Measurements from ENCODE around the gene SLC11A1.
A peak's percentile ranks its signal among the peaks of the same experiment; 100 is the strongest.

SLC11A1 gene

DNA sequence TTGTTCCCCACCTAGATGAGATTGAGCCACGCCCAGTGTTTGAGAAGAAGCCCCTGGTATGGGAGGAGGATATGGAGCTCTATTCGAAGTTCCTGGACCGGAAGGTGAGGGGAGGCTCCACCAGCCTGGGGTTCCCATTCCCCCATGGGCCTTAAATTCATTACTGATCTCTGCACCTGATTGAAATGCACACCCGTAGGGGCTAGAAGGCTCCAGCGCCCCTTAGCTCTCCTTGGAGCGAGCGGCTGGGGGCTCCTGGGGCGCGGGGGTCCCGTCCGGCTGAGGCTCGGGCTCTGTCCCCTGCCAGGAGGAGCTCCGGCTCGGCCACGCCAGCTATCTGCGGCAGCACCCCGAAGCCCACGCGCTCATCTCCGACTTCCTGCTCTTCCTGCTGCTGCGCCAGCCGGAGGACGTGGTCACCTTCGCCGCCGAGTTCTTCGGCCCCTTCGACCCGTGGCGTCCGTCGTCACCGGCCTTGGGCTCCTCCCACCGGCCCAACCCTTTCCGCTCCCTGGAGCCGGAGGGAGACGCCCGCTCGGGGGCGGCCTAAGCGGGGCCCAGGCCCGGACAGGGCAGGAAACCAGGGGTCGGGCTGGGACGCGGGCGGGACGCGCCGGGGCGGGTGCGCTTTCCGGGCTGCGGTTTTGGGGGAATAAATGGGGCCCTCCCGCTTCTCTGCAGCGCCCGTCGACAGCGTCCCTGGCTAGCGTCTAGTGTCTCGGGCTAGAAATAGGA lies 14.5 kb upstream of the SLC11A1 start:
- DNase-seq = peak; percentile 52 to 63

DNA sequence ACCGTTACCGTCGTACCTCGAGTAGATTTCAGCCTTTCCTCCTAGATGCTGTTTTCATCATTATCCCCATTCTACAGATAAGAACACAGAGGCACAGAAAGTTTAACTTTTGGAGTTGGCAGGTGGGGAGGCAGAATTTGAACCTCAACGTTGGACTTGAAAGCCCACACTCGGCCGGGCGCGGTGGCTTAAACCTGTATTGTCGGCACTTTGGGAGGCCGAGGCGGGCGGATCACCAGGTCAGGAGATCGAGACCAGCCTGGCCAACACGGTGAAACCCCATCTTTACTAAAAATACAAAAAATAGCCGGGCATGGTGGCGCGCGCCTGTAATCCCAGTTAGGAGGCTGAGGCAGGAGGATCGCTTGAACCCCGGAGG lies 13.9 kb upstream of the SLC11A1 start:
- no peak for DNase-seq

DNA sequence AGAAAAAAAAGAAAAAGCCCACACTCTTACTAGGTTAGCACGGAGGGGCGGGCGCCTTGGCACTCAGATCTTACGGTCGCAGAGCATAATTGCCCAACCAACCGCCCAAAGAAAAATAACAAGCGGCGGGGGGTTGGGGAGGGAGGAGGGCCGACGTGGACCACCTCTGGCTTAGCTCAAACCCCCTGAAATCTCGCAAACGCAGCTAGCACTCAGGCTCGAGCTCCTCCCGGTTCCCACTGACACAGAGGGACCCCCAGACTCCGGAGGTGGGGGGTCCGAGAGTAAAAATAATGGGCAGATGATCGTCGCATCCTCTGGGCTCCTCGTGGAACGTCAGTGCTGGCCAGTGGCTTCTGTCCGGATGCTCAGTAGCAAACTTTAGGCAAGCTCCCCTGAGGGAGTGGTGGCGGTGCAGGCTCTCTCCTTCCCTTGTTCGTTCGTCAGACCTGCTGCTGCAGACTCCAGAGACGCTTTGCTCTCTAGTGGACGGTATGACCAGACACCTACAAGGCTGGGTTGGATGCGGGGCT lies 13.4 kb upstream of the SLC11A1 start:
- no peak for DNase-seq

DNA sequence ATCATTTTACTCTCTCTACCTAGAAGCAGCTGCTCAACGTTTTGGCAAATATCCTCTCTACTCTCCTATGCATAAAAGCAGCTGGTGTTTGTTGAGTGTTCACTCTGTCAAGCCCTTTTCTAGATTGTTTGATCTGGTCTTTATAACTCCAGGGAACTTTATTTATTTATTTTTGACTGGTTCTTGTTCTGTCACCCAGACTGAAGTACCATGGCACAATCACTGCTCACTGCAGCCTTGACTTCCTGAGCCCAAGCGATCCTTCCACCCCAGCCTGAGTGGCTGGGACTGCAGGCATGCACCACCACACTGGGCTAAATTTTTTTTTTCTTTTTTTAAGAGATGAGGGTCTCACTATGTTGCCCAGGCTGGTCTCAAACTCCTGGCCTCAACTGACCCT lies 12.7 kb upstream of the SLC11A1 start:
- no peak for DNase-seq

DNA sequence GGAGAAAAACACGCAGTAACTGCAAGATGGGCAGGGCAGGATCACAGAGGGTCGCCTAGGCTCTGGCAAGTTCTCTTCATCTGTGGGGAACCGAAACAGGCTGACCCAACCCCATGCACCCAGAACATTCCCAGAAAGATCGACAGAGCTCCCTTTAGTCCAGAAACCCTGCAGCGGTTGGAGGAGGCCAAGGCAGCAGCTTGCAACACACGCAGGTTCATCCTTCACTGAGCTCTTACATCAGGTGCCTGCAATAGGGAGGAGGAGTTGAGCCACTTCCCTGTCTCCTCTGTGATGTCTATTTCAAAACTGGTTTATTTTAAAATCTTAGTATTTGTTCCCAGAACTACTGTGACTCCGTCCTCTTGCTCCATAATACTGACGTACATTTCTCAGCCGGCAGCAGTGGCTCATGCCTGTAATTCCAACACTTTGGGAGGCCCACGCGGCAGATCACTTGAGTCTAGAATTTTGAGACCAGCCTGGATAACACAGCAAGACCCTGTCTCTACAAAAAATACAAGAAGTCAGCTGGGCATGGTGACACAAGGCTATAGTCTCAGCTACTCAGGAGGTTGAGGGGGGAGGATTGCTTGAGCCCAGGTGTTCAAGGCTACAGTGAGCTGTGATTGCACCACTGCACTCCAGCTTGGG lies 11.5 kb upstream of the SLC11A1 start:
- no peak for DNase-seq

DNA sequence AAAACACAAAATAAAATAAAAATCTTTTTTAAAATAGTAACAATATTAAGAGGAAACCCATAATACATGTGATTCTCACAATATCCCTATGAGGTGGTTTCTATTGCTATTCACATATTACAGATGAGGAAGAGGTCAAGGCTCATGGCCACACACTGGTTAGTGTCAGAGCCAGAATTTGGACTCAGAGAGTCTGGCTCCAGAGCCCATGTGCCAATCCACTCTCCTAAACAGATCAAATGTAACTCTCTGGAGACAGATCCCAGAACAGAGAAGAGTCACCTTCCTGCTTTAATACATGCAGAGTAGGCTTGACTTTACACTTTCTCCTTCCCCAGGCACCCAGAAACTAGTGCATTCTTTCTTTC lies 10.1 kb upstream of the SLC11A1 start:
- no peak for DNase-seq

DNA sequence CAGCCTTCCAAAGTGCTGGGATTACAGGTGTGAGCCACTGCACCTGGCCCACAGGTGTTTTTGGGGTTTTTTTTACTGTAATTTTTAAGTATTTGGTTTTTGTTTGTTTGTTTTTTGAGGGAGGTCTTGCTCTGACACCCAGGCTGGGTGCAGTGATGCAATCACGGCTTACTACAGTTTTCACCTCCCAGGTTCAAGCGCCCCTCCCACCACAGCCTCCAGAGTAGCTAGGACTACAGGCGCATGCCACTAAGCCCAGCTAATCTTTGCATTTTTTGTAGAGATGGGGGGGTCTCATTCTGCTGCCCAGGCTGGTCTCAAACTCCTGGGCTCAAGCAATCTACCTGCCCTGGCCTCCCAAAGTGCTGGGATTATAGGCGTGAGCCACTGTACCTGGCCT lies 7.3 kb upstream of the SLC11A1 start:
- no peak for DNase-seq

DNA sequence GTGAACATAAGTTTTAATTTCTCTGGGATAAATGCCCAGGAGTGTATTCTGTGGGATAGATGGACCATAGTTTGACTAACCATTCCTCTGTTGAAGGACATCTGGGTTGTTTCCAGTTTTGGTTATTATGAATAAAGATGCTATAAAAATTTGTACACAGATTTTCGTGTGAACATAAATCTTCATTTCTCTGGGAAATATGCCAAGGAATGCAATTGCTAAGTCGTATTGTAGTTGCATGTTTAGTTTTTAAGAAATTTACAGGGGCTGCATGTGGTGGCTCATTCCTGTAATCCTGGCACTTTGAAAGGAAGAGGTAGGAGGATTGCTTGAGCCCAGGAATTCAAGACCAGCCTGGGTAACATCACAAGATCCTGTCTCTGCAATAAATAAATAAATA lies 6.9 kb upstream of the SLC11A1 start:
- DNase-seq = no peak

DNA sequence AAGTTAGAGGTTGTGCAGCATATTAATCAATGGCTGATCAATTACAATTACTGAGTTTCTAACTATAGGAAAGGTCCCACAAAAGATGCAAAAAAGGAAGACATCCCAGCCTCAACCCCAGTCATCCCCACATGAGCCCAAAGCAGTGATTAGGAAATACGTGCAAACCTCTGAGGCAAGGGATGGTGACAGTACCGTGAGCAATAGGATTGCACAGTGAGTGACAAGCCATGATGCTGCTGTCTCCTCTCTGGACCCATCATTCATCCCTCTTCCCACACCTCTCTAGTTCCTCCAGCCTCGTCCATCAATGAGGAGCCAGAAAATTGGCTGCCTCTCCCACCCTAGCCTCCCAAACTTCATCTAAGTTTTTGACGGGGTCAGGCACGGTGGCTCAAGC lies 4.0 kb upstream of the SLC11A1 start:
- DNase-seq = no peak

DNA sequence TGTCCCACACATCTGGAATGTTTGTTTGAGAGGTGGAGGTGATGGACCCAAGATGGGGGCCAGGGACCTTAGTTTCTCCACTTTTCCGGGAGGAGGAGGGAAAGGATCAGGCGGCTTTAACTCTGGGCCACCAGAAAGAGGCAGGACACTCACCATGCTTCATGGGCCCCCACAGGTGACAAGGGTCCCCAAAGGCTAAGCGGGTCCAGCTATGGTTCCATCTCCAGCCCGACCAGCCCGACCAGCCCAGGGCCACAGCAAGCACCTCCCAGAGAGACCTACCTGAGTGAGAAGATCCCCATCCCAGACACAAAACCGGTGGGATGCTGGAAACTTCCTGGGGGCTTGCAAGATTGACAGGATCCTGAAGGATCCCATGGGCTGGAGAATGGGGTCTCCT lies 712 bp downstream of the SLC11A1 start:
- DNase-seq = no peak

DNA sequence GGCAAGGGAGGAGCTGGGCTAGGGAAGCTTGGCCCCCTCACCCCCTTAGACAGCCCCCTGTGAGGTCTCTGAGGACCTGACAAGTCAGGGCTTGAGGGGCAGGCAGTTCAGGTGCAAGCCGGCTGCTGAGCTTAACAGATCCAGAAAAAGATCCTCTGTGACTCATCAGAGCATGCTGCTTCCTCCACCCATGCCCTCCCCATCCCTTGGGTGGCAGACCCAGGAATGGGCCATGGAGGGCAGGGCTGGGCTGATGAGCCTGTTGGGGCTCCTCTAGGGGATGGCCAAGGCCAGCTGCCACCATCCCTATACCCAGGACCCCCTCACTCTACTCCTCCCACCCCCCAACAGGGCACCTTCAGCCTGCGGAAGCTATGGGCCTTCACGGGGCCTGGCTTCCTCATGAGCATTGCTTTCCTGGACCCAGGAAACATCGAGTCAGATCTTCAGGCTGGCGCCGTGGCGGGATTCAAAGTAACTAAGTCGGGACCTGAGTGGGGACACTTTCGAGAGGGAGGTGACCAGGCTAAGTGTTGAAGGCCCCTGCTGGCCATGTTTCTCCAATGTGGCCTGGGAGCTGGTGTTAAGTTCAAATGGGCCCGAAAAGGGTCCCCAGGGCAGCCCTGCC lies 1.9 kb downstream of the SLC11A1 start:
- no peak for DNase-seq

DNA sequence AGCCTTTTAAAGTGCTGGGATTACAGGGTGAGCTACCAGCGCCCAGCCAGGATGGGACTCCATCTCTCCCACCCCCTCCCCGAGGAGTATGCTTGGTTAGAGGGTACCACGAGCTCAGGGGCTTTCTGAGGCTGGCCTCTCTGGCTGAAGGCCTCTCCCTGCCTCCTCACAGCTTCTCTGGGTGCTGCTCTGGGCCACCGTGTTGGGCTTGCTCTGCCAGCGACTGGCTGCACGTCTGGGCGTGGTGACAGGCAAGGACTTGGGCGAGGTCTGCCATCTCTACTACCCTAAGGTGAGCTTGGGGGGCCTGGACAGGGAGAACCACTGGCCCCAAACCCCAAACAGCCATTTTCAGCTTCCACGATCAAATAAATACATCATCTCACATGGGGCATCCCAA lies 2.9 kb downstream of the SLC11A1 start:
- no peak for DNase-seq

DNA sequence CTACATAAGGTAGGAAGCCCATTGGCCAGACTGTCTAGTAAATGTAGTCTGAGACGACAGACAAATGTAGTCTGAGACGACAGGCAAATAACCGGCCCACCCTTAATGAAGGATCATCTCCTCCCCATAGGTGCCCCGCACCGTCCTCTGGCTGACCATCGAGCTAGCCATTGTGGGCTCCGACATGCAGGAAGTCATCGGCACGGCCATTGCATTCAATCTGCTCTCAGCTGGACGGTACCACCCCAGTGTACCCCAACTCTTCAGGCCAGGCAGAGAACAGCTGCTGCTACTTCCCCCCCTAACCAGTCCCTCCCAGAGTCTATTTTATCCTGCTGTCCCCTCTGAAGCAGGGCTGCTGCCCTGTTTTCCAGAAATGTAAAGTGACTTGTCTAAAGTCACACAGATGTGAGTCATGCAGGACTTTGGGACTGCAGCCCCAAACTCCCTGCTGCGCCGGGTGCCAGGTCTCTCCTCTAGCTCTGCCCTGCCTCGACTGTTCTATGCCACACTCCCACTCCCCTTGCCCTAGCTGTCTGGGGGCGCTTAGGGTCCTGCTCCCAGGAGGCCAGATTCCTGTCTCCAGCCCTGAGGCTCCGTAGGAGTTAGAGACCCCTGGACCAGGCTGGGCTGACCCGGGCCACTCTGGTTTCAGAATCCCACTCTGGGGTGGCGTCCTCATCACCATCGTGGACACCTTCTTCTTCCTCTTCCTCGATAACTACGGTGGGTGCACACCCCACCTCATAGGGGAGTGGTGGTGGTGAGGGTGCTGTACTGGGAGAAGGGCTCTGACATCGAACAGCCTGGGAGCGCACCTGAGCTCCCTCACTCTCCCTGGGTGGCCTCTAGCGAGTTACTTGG lies 4.7 kb downstream of the SLC11A1 start:
- DNase-seq = no peak

DNA sequence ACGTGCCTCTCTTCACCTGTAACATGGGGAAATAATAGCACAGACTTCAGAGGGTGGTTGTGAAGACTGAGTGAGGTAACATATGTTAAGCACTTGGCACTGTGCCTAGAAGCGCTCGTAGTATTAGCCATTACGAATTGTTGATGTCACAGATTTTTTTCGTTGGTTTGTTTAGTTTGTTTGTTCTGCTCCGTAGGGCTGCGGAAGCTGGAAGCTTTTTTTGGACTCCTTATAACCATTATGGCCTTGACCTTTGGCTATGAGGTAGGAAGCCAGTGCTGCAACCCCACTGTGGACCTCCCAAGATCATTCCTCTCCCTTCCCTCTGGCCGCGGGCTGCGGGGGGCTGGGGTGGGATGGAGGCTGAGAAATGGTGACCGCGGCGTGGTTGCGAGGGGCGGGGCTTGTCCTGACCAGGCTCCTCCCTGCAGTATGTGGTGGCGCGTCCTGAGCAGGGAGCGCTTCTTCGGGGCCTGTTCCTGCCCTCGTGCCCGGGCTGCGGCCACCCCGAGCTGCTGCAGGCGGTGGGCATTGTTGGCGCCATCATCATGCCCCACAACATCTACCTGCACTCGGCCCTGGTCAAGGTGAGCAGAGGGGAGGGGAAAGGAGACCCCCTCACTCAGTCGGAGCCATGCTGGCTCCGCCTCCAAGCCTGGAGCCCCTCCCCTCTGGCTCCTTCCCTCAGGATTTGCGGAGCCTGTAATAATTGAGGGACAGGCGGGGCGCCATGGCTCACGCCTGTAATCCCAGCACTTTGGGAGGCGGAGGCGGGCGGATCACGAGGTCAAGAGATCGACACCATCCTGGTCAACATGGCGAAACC lies 5.5 kb downstream of the SLC11A1 start:
- no peak for DNase-seq

DNA sequence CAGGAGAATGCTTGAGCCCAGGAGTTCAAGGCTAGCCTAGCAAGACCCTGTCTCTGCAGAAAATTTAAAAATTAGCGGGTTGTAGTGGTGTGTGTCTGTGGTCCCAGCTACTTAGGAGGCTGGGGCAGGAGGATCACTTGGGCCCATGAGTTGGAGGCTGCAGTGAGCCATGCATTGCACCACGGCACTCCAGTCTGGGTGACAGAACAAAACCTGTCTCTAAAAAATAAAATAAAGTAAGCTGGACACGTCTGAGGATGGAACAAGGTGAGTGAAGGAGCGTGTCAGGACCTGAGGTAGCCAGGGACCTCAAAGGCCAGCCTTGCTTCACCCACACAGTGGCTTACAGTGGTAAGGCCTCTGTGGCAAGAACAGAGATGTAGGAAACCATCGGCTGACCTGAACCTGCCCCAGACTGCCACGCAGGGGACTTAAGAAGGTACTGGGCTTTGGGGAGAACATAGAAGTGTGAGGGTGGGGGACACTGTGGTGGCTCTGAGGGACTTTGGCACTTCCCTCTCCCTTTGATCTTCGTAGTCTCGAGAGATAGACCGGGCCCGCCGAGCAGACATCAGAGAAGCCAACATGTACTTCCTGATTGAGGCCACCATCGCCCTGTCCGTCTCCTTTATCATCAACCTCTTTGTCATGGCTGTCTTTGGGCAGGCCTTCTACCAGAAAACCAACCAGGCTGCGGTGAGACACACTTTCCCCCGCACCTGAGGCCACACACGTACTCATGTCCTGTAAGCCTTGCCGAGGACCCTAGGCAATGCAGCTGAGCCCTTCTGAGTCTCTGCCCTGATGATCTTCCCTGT lies 7.5 kb downstream of the SLC11A1 start:
- DNase-seq = no peak

DNA sequence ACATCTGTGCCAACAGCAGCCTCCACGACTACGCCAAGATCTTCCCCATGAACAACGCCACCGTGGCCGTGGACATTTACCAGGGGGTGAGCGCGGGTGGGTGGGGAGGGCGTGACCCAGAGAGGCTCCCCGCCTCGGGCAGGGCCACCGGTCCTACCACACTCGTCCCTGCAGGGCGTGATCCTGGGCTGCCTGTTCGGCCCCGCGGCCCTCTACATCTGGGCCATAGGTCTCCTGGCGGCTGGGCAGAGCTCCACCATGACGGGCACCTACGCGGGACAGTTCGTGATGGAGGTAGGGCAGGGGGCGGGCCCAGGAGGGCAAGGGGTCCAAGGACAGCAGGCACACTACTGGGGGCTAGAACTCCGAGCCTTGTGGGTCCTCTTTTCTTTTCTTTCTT lies 9.1 kb downstream of the SLC11A1 start:
- DNase-seq = no peak

DNA sequence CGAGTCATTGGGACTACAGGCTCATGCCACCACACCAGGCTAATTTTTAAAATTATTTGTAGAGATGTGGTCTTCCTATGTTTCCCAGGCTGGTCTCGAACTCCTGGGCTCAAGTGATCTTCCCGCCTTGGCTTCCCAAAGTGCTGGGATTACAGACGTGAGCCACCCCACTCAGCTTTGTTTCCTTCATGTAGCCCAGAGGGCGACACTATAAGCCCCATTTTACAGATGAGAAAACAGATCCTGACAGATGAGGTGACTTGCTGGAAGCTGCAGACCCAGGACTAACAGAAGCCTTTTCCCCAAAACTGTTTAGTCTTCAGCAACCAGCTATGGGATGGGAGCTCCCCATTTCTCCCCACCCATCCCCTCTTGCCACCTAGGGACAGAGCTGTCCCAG lies 10.4 kb downstream of the SLC11A1 start:
- DNase-seq = no peak

DNA sequence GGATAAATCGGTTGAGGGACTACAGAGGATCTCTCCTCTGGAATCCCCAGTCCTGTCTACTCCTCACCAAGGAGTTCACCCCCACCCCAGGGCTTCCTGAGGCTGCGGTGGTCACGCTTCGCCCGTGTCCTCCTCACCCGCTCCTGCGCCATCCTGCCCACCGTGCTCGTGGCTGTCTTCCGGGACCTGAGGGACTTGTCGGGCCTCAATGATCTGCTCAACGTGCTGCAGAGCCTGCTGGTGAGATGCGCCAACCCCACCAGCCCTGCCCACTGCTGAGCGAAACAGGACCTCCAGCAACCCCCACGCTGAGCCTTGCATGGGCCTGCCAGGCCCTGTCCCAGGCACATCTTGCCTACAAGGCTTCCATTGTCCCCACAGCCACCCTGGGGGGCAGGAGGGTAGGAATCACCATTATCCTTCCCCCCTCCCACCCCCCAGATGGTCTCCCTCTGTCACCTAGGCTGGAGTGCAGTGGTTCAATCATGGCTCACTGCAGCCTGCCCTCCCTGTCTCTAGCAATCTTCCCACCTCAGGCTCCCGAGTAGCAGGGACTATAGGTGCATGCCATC lies 10.9 kb downstream of the SLC11A1 start:
- DNase-seq = no peak

DNA sequence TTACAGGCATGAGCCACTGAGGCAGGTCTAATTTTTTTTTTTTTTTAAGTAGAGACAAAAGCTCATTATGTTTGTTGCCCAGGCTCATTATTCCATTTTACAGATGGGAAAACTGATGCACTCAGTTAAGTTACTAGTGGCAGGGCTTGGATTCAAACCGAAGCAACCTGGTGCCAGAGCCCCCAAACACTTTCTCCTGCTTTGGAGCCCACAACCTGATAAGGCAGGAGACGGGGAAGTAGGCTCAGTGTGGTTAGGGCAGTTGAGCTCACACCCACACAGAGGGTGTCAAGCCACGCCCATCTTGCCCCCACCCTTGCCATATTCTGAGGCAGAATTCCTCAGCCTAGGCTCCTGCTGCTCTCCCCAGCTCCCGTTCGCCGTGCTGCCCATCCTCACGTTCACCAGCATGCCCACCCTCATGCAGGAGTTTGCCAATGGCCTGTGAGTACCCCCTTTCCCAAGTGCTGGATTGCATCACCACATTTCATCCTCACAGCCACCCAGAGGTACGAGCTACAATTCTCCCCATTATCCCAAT lies 11.7 kb downstream of the SLC11A1 start:
- DNase-seq = no peak

DNA sequence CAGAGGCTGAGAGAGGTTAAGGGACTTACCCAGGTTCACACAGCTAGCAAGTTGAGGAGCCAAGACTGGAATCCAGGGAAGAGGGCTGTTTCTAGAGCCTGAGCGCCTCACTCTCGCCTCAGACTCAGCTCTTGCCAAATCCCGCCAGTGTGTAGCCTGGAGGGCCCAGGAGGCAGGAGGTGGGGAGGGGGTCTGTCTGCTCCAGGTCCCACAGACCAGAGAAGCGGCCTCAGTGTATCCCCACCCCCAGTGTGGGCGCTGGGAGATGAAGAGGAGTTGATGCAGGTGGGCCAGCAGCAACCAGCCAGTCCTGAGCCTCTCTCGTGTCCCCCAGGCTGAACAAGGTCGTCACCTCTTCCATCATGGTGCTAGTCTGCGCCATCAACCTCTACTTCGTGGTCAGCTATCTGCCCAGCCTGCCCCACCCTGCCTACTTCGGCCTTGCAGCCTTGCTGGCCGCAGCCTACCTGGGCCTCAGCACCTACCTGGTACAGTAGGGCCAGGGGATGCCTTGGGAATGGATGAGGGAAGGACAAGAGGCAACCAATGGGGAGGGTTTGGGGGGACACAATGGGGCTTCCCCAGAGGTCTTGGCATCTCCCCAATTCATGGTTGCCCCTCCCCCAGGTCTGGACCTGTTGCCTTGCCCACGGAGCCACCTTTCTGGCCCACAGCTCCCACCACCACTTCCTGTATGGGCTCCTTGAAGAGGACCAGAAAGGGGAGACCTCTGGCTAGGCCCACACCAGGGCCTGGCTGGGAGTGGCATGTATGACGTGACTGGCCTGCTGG lies 12.4 kb downstream of the SLC11A1 start:
- DNase-seq = no peak

All from stimulated activated CD4-positive, alpha-beta T cell treated with anti-CD3 and anti-CD28 coated beads, Interleukin-4, amount 100 ng/mL, for 4 hours (primary cell).